Activated naive CD8-positive, alpha-beta T cell treated with anti-CD3 and anti-CD28 coated beads, Interleukin-2, amount 10 ng/mL, durations not matched to agents 7 days and 5 days (primary cell): Measurements from ENCODE around the gene SFXN2. TPM values are rescaled to one million over a fixed set of nuclear protein-coding genes. Genes with fewer than 3 reads are reported as not detected.
"Not testable (repeated sequence)": the region's sequence is repeated elsewhere in the genome, so short reads cannot be mapped to it uniquely, and the experiment has no call there.

Source experiments
- ATAC-seq: fragments of 150-1000 bp; cut with Tn5 transposase; one replicate; pipeline ENCODE4 v1.10.0; 2021; ENCODE audit warnings: low read depth, moderate library complexity
- POLR2A ChIA-PET: fragments of 350-600 bp; sonication (Branson Sonifier 250); formaldehyde crosslinking; loops from one replicate; lab custom pipeline; 2021; ENCODE audit warnings: antibody characterized with exemption; lab: Charles Lee
- DNase-seq: peaks from one replicate; pipeline ENCODE4 v3.0.0; 2021
- H3K27ac Mint-ChIP-seq: one replicate; pipeline ENCODE4 v1.8.0; 2022; ENCODE audit warnings: mild to moderate bottlenecking, mixed read lengths
- H3K27me3 Mint-ChIP-seq: one replicate; pipeline ENCODE4 v1.8.0; 2022; ENCODE audit warnings: mild to moderate bottlenecking, moderate library complexity, mixed read lengths
- H3K36me3 Mint-ChIP-seq: one replicate; pipeline ENCODE4 v1.8.0; 2021; ENCODE audit warnings: mild to moderate bottlenecking, mixed read lengths
- H3K4me1 Mint-ChIP-seq: one replicate; pipeline ENCODE4 v1.8.0; 2021; ENCODE audit warnings: mixed read lengths
- H3K4me3 Mint-ChIP-seq: one replicate; pipeline ENCODE4 v1.8.0; 2022; ENCODE audit warnings: mild to moderate bottlenecking, moderate library complexity, mixed read lengths
- H3K9me3 Mint-ChIP-seq: one replicate; pipeline ENCODE4 v1.8.0; 2021; ENCODE audit warnings: mixed read lengths
- total RNA-seq, 2 experiments: library from RNA; stranded (reverse); gene quantifications; one replicate each; pipeline ENCODE4 v1.2.3, GENCODE V29; 2021

Gene SFXN2
- total RNA-seq, 2 experiments from 2014 or later = 19.4 to 21.1 TPM

- POLR2A ChIA-PET = interaction anchor here (0.6 kb wide), 1 partner anchor 38 kb away, joined by 3 read pairs; no protein-coding TSS in a partner anchor
- H3K4me3 Mint-ChIP-seq = no peak overlapping the region
- no peaks in the 10 kb centered on the region for H3K9me3 Mint-ChIP-seq
- no peaks in the 10 kb centered on the region for H3K27me3 Mint-ChIP-seq
- H3K36me3 Mint-ChIP-seq = peaks cover 6% of the 10 kb centered on the region
- DNase-seq (no peak), ATAC-seq (no peak)
- H3K27ac Mint-ChIP-seq = no peak overlapping the region
- H3K4me1 Mint-ChIP-seq = peaks cover 14% of the 10 kb centered on the region
Measured at GRCh38 chr10:102731222-102731800, 16.9 kb downstream of the SFXN2 start.

DNA sequence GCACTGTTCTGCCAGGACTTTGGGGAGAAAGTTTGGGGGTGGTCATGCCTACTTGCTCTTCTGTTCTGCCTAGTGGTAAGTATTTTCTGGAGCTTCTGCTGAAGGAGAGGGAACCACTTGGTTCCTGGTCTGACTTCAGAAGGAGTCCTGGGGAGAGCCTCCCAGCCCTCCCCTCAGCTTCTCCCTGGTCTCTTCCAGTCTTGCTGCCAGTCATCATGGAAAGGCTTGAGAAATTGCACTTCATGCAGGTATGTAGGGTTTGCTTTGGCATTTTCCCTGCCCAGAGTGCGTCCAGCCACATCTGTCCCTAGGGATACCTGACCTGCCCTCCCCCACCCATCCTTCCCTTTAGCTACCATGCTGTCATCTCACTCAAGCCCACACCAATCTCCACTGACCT lies 18.2 kb downstream of the SFXN2 start:
- ATAC-seq = no peak
- Mint-ChIP-seq H3K4me3 (no peak overlapping the region), H3K4me1 (peaks cover 12% of the 10 kb centered on the region), H3K27me3 (no peaks in the 10 kb centered on the region), H3K27ac (no peak overlapping the region), H3K9me3 (no peaks in the 10 kb centered on the region), H3K36me3 (peaks cover 6% of the 10 kb centered on the region)
- POLR2A ChIA-PET = interaction anchor here (0.5 to 1.3 kb wide), 2 partner anchors 11 to 88 kb away, joined by 3 read pairs; partner anchors contain the start of gene WBP1L
- no peak for DNase-seq

- ATAC-seq = no peak
- no peaks in the 10 kb centered on the region for H3K27me3 Mint-ChIP-seq
- no peak overlapping the region for H3K4me3 Mint-ChIP-seq
- H3K27ac Mint-ChIP-seq = no peak overlapping the region
- POLR2A ChIA-PET = interaction anchor here (1.2 kb wide), 1 partner anchor 8 kb away, joined by 5 read pairs; the partner anchor contains the start of gene WBP1L
- H3K36me3 Mint-ChIP-seq = peaks cover 6% of the 10 kb centered on the region
- H3K9me3 Mint-ChIP-seq = no peaks in the 10 kb centered on the region
- peaks cover 5% of the 10 kb centered on the region for H3K4me1 Mint-ChIP-seq
- DNase-seq = no peak
Measured at GRCh38 chr10:102735065-102735562, 20.7 kb downstream of the SFXN2 start.

GRCh38 chr10:102738692-102739121 lies 24.3 kb downstream of the SFXN2 start:
- Mint-ChIP-seq H3K36me3 (peaks cover 13% of the 10 kb centered on the region), H3K4me1 (peaks cover 10% of the 10 kb centered on the region), H3K9me3 (peaks cover 3% of the 10 kb centered on the region), H3K27ac (no peak overlapping the region), H3K27me3 (no peaks in the 10 kb centered on the region), H3K4me3 (no peak overlapping the region)
- ATAC-seq (no peak), DNase-seq (no peak)
- POLR2A ChIA-PET = no interaction called here

- ATAC-seq (no peak), DNase-seq (no peak)
- H3K27me3 Mint-ChIP-seq = no peaks in the 10 kb centered on the region
- H3K4me3 Mint-ChIP-seq = no peak overlapping the region
- no peak overlapping the region for H3K27ac Mint-ChIP-seq
- POLR2A ChIA-PET = no interaction called here
- H3K36me3 Mint-ChIP-seq = peaks cover 12% of the 10 kb centered on the region
- H3K4me1 Mint-ChIP-seq = peaks cover 20% of the 10 kb centered on the region
- H3K9me3 Mint-ChIP-seq = peaks cover 3% of the 10 kb centered on the region
Measured at GRCh38 chr10:102740229-102740628, 25.8 kb downstream of the SFXN2 start.

GRCh38 chr10:102741726-102742237 lies 27.3 kb downstream of the SFXN2 start:
- no peaks in the 10 kb centered on the region for H3K27me3 Mint-ChIP-seq
- POLR2A ChIA-PET = interaction anchor here (0.5 kb wide), 1 partner anchor 19 kb away, joined by 3 read pairs; no protein-coding TSS in a partner anchor
- peaks cover 3% of the 10 kb centered on the region for H3K9me3 Mint-ChIP-seq
- no peak overlapping the region for H3K27ac Mint-ChIP-seq
- H3K36me3 Mint-ChIP-seq = peaks cover 15% of the 10 kb centered on the region
- peaks cover 31% of the 10 kb centered on the region for H3K4me1 Mint-ChIP-seq
- ATAC-seq (no peak), DNase-seq (no peak)
- no peak overlapping the region for H3K4me3 Mint-ChIP-seq

DNA sequence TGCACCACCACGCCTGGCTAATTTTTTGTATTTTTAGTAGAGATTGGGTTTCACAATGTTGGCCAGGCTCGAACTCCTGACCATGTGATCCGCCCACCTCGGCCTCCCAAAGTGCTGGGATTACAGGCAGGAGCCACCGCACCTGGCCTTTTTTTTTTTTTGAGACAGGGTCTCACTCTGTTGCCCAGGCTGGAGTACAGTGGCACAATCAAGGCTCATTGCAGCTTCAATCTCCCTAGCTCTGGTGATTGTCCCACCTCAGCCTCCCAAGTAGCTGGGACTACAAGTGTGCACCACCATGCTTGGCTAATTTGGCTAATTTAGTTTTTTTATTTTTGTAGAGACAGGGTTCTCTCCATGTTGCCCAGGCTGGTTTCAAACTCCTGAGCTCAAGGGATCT lies 27.9 kb downstream of the SFXN2 start:
- not testable (repeated sequence) for DNase-seq, H3K4me3 Mint-ChIP-seq, ATAC-seq, H3K9me3 Mint-ChIP-seq, H3K27me3 Mint-ChIP-seq
- Mint-ChIP-seq H3K27ac (peak overlapping the region; percentile 83), H3K4me1 (peaks cover 33% of the 10 kb centered on the region), H3K36me3 (peaks cover 15% of the 10 kb centered on the region)
- POLR2A ChIA-PET = interaction anchor here (0.5 kb wide), 1 partner anchor 19 kb away, joined by 3 read pairs; no protein-coding TSS in a partner anchor

DNA sequence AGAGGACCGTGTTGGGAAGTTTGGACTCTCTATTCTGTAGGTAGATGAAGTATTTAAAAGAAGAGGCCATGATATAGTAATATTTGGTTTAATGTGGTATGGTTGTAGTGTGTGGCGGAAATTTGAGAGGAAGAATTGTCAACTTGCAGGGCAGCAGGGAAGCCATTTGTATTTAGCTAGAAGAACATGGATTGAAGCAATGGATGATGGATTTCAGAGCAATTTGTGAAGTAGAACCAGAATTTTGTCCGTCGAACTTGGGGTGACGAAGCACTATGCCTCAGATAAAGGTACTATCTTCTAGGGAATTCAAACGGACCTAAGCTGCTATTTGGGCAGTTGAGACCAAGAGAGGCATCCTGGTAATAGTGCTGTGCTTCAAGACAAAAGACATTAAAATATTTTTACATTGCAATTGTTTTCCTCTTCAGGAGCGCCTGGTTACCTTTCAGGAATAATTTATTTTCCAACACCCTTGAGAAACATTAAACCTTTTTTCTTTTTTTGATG lies 28.7 kb downstream of the SFXN2 start:
- Mint-ChIP-seq H3K4me3 (peak overlapping the region; percentile 99), H3K27ac (peak overlapping the region; percentile 97), H3K4me1 (peaks cover 35% of the 10 kb centered on the region), H3K36me3 (peaks cover 13% of the 10 kb centered on the region), H3K27me3 (no peaks in the 10 kb centered on the region), H3K9me3 (peaks cover 3% of the 10 kb centered on the region)
- DNase-seq (no peak), ATAC-seq (no peak)
- POLR2A ChIA-PET = interaction anchor here (0.6 to 1.4 kb wide), 7 partner anchors 8 to 99 kb away, joined by 3 to 9 read pairs (median 4); partner anchors contain the start of genes ARL3, SFXN2 and TRIM8

DNA sequence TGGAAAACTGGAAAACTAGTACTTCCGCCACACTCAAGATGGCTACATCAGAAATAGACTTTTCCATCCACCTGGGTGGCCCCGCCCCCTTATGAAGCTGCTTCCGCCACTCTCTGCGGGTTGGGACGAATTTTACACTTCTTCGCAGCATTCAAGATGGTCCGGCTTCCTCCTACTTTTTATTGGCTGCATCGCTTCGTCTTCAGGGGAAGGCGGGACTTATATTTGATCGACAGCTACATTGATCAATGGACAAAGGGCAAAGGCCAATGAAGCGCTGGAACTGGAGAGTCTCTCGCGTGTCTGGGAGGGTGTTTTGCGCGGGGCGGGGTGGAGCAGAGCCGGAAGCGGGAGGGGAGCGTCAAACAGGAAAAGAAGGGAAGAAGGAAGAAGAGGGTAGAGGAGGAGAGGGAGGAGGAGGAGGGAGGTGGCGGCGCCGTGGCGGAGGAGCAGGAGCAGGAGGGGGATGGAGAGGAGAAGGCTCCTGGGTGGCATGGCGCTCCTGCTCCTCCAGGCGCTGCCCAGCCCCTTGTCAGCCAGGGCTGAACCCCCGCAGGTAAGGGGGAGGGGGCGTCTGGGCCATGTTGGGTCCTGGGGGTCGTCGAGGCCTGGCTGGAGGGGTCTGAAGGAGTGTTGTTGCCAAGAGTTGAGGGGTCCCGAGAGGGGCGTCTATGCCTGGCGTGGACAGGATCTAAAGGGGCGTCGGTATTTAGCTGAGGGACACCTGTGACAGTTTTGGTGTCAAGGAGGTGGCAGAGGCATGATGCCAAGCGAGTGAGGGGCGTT lies 29.3 kb downstream of the SFXN2 start, which contains the start of gene WBP1L:
WBP1L (plus strand) TSS at position 361 of the 786 bp plus-strand sequence; CDS start at position 467, 106 bp downstream.
- Mint-ChIP-seq H3K4me3 (peak within 1 kb of the TSS; percentile 99), H3K27ac (peak within 1 kb of the TSS; percentile 97), H3K4me1 (peaks cover 40% of the 10 kb centered on the region), H3K9me3 (peaks cover 3% of the 10 kb centered on the region), H3K27me3 (no peaks in the 10 kb centered on the region), H3K36me3 (peaks cover 18% of the 10 kb centered on the region)
- ATAC-seq = peak; percentile 98
- peak; percentile 89 for DNase-seq
- POLR2A ChIA-PET = interaction anchor here (0.5 to 1.4 kb wide), 11 partner anchors 9 to 1019 kb away, joined by 3 to 9 read pairs (median 4); partner anchors contain the start of genes ARL3, SFXN2 and TRIM8

GRCh38 chr10:102744374-102745051 lies 30.1 kb downstream of the SFXN2 start:
- Mint-ChIP-seq H3K27me3 (no peaks in the 10 kb centered on the region), H3K36me3 (peaks cover 20% of the 10 kb centered on the region), H3K27ac (peak overlapping the region; percentile 97), H3K4me1 (peaks cover 40% of the 10 kb centered on the region), H3K4me3 (peak overlapping the region; percentile 99), H3K9me3 (peaks cover 3% of the 10 kb centered on the region)
- POLR2A ChIA-PET = interaction anchor here (0.5 to 1.3 kb wide), 5 partner anchors 30 to 1020 kb away, joined by 3 to 4 read pairs (median 3); partner anchors contain the start of gene ARL3
- no peak for DNase-seq
- ATAC-seq = peak; percentile 15

DNA sequence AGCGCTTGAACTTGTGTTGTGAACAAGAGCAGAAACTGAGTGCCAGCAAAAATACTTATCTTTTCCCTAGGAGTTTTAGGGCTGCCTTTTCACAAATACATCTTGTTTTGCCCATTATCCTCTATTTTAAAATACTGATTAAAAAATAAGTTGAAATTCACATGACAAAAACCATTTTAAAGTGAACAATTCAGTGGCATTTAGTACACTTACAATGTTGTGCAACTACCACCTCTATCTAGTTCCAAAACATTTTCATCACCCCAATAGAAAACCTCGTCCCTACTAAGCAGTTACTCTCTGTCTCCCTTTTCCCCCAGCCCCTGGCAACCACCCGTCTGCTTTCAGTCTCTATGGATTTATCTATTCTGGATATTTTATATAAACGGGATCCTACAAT lies 30.7 kb downstream of the SFXN2 start:
- POLR2A ChIA-PET = interaction anchor here (0.7 to 1.3 kb wide), 2 partner anchors 33 to 66 kb away, joined by 3 to 4 read pairs; no protein-coding TSS in a partner anchor
- H3K27ac Mint-ChIP-seq = no peak overlapping the region

DNA sequence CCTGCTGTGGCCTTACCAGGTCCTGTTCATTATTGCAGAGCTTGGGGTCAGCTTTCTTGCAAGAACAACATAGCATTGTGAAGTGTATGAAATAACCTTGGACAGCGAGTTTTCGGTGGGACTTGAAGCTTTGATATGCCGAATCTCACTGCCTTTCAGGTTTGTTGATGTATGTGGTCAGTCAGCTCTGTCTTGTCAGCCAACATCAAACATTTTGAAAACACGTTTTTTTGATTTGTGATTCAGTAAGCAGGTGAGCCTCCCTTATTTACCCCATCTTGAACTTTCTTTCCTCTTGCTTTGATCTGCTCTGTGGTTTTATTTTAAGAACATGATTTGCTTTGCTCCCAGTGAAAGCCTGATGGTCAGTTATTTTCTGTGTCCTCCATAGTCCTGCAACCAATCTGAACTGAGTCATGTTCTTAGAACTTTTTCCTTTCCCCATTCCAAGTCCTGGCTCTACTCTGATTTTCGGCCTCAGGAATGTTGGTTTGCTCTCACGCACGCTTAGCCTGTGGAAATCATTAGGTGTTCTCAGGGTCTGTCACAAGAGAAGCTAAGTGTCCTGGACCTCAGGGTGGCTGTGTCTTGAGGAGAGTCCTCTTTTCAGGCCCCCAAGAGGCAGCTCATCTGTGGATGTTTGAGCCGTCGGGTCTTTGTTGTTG lies 38.0 kb downstream of the SFXN2 start:
- no peaks in the 10 kb centered on the region for H3K9me3 Mint-ChIP-seq
- H3K27me3 Mint-ChIP-seq = no peaks in the 10 kb centered on the region
- H3K4me1 Mint-ChIP-seq = peaks cover 37% of the 10 kb centered on the region
- DNase-seq = no peak
- H3K27ac Mint-ChIP-seq = no peak overlapping the region
- no peak for ATAC-seq
- POLR2A ChIA-PET = no interaction called here
- H3K4me3 Mint-ChIP-seq = no peak overlapping the region
- peaks cover 12% of the 10 kb centered on the region for H3K36me3 Mint-ChIP-seq

More for the DNA sequence above, 30.7 kb downstream of the SFXN2 start:
- no peak for ATAC-seq
- Mint-ChIP-seq H3K4me3 (peak overlapping the region; percentile 99), H3K36me3 (peaks cover 20% of the 10 kb centered on the region), H3K4me1 (peaks cover 39% of the 10 kb centered on the region), H3K27me3 (no peaks in the 10 kb centered on the region), H3K9me3 (peaks cover 3% of the 10 kb centered on the region)
- DNase-seq = no peak
